NK-92 (cell line): Measurements from ENCODE around the gene NLGN2.

Source experiments
- DNase-seq: peaks from one replicate; lab custom pipeline; 2025; ENCODE audit not compliant: unreplicated experiment; lab: John Stamatoyannopoulos, UW

Gene NLGN2

DNA sequence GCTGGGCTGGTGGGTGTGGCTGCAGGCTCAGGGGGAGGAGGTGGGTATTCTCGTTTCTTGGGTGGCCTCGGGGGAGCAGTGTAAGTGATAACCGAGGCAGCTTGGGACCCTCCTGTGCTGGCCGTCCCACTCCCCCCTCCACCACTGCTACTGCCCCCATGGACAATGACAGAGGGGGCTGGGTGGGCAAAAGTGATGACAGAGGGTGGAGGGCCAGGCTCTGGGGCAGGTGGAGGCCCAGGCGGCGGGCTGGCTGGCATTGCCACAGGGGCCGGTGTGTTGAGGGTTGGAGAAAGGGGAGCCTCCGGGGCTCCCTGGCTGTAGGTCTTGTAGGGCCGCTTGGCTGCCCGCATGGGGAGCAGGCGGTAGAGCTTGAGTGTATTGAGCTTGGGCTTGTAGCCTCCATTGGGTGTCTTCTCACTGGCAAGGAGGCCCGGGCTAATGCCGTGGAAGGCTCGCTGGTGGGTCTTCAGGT lies 55.8 kb downstream of the NLGN2 start:
- DNase-seq = no peak

DNA sequence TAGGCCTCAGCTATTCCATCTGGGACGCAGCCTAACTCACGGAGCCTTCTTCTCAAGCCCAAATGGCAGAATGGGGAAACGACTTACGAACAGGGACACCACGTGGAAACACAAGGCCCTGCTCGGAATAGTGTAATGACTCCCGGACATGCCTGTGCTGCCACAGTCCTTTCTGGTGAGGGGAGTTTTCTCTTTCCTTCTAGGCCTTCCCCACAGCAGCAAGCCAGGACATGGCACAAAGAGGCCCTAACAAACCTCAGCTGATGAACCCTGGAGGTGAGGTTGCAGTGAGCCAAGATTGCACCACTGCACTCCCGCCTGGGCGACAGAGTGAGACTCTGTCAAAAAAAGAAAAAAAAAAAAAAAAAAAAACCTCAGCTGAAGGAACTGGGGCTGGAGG lies 56.4 kb downstream of the NLGN2 start:
- no peak for DNase-seq

DNA sequence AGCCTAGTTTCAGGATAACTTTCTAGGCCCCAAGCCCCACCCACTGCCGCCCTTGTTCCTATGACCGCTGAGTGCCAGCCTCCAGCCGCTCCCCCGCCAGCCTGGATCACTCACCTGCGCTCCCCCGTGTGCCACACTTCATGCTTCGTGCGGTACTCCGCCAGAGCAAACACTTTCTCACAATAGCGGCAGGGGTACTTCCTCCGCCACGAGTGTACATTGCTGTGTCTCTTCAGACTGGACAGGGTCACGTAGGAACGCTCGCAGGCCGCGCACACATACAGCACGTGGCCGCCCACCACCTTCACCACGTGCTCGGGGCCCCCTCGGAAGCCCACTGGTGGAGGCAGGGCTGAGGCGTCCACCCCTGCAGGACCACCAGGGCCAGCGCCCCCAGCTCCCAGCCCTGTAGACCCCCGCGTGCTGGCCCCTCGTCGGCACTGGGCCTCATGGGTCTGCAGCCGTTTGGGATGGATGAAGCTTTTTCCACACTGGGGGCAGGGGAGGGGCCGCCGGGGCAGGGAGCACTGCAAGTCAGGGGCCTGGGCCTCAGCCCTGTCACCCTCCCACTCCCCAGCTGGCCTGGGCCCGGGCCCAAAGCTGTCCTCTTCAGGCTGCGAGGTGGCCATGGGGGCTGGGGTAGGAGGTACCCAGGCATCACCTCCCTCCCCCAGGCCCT lies 58.1 kb downstream of the NLGN2 start:
- no peak for DNase-seq

DNA sequence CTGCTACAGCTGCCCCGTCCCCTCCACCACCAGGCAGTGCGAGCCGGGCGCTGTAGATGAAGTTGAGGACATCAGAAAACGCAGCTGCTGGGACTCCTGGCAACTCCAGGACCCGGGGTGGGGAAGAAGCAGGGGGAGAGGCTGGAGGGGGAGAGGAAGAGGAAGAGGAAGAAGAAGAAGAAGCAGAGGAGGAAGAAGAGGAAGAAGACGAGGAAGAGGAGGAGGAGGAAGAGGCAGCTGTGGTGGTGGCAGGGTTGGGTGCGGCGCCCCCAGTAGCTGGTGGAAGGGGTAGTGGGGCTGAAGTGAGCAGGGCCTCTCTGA lies 58.6 kb downstream of the NLGN2 start:
- DNase-seq = no peak

DNA sequence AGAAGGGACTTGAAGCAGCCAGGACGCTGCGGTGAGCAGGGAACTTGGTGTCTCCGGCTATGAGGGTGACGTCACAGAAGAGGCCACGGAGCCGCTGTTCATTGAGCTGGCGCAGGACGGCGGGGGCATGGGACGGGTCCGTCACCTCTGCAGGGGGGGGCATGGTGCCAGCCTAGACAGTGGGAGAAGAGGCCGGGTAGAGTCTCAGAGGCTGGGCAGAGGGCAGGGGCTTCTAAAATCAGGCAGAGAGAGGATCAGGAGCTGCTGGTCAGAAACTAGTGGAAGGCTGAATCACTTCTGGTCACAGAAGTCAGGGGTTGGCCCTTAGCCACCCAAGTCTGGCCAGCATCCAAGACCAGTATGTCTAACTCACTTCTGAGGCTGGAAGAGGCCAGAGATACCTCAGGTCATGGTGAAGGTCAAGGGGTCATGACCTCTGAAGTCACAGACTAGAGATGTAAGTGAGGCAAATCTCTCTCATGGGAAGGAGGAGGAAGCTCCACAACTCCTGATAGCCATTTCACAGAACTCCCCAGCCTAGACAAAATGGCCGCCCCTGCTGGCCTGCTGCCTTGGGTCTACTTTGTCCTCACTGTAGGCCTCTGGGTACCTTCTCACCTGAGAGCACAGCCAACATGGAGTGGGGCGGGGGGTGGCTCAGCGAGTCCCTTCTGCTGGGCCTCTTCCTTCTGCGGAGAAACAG lies 59.1 kb downstream of the NLGN2 start:
- no peak for DNase-seq

DNA sequence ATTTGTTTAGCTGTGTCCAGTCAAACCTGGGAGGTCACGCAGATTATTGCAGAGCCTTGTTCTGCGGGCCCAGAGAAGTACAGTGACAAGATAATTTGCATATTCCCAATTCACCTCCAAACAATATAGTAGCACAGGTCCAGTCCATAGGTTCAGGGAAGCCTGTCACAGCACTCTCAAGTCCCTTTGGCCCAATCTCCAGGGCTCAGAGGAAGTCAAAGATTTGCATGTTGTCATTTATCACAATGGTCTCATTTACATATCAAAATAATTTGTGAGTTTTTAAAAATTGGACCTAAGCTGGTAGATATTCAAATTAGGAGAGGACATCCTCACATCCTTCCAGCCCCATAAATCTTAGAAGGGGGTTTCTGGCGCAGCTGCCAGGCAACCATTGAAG lies 59.9 kb downstream of the NLGN2 start:
- no peak for DNase-seq

DNA sequence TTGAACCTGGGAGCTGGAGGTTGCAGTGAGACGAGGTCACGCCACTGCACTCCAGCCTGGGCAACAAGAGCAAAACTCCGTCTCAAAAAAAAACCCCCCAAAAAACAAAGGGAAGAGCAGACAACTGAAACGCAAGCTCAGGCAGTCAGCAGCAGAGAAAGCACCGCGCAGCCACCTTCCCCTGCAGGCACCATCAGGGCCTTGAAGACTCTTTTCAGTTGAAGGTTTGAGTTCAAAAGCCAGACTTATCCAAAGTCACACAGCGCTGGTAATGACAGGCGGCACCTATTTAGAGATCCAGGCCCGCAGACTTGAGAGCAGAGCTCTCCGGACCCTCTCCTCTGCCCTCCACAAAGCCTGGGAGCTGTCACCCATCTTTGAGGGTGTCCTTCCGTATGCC lies 60.6 kb downstream of the NLGN2 start:
- no peak for DNase-seq

DNA sequence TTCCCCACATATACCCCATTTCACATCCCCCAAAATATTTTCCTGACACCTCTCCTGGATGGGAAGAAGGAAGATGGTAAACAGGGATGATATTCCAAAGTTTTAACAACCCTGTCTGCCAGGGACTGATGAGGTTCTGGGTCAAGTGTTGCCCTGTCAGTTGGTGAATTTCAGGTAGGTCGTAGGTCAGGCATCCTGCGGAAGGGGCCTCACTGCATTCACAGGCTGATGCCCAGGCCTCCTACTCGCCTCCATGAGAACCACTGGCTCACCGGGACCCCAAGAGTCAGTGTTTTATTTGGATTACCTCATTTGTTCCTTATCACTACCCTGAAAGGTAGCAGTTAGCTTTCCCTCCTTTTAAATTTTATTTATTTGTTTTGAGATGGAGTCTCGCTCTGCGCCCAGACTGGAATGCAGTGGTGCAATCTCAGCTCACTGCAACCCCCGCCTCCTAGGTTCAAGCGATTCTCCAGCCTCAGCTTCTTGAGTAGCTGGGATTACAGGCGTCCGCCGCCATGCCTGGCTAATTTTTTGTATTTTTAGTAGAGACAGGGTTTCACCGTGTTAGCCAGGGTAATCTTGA lies 61.3 kb downstream of the NLGN2 start:
- no peak for DNase-seq
